CD4-positive, alpha-beta T cell (primary cell): ENCODE measurements around the gene CTNNA2. TPM values are rescaled to one million over a fixed set of nuclear protein-coding genes. Genes with fewer than 3 reads are reported as not detected.

ENCODE experiments used
- ATAC-seq: fragments of 200-7000 bp; cut with Tn5 transposase; one replicate; pipeline ENCODE4 v1.10.0; 2022; ENCODE audit warnings: mild to moderate bottlenecking; ENCODE audit not compliant: poor library complexity
- CTCF ChIA-PET: fragments of 350-600 bp; sonication (Branson Sonifier 250); formaldehyde crosslinking; loops from one replicate; lab custom pipeline; 2021; ENCODE audit warnings: antibody characterized with exemption, inconsistent platforms; lab: Charles Lee
- POLR2A ChIA-PET: fragments of 350-600 bp; sonication (Branson Sonifier 250); formaldehyde crosslinking; loops from one replicate; lab custom pipeline; 2021; ENCODE audit warnings: antibody characterized with exemption, inconsistent platforms; lab: Charles Lee
- DNase-seq, 14 experiments: peaks; one replicate each; pipeline ENCODE4 v3.0.0-alpha.2; 2013 to 2020; ENCODE audit warnings: mixed read lengths in 2 of 14
- H3K27ac ChIP-seq, 2 donors: one replicate each; pipeline versions ENCODE4 v1.5.1 to v1.7.0; 2013; ENCODE audit warnings: low read length in 2 of 2, low read depth in 1 of 2, mild to moderate bottlenecking in 1 of 2
- H3K27me3 ChIP-seq, 2 experiments: 1 replicate in 1 of 2; 2 replicates in 1 of 2; pipeline versions ENCODE4 v1.6.1 to v1.7.0; 2013; ENCODE audit warnings: low read length in 2 of 2, control low read depth in 1 of 2, mild to moderate bottlenecking in 1 of 2, moderate library complexity in 1 of 2; ENCODE audit not compliant: insufficient read depth in 2 of 2, control insufficient read depth in 1 of 2
- H3K36me3 ChIP-seq: one replicate; pipeline ENCODE4 v1.6.1; 2013; ENCODE audit warnings: low read length, control low read depth; ENCODE audit not compliant: insufficient read depth
- H3K4me1 ChIP-seq: one replicate; pipeline ENCODE4 v1.6.1; 2013; ENCODE audit warnings: low read length, control low read depth; ENCODE audit not compliant: insufficient read depth
- H3K4me3 ChIP-seq: one replicate; pipeline ENCODE4 v1.5.1; 2013; ENCODE audit warnings: mild to moderate bottlenecking, low read length, moderate library complexity
- H3K9me3 ChIP-seq, 2 experiments: 1 replicate in 1 of 2; 2 replicates in 1 of 2; pipeline versions ENCODE4 v1.6.1 to v1.7.0; 2013; ENCODE audit warnings: low read length in 2 of 2, mild to moderate bottlenecking in 2 of 2, control low read depth in 1 of 2, moderate library complexity in 1 of 2; ENCODE audit not compliant: control insufficient read depth in 1 of 2, insufficient read depth in 1 of 2
- H3K27ac Mint-ChIP-seq: one replicate; pipeline ENCODE4 v1.8.0; 2020; ENCODE audit warnings: mixed read lengths
- H3K27me3 Mint-ChIP-seq: one replicate; pipeline ENCODE4 v1.8.0; 2021; ENCODE audit warnings: mixed read lengths
- H3K36me3 Mint-ChIP-seq: one replicate; pipeline ENCODE4 v1.8.0; 2021; ENCODE audit warnings: low read depth, mixed read lengths
- H3K4me1 Mint-ChIP-seq: one replicate; pipeline ENCODE4 v1.8.0; 2021; ENCODE audit warnings: low read depth, mixed read lengths
- H3K4me3 Mint-ChIP-seq: one replicate; pipeline ENCODE4 v1.8.0; 2020; ENCODE audit warnings: mild to moderate bottlenecking, mixed read lengths
- H3K9me3 Mint-ChIP-seq: one replicate; pipeline ENCODE4 v1.8.0; 2020; ENCODE audit warnings: mixed read lengths
- intact Hi-C, 2 experiments: fragments of 100-400 bp; cut with DNase I in 1 of 2; cut with micrococcal nuclease in 1 of 2; formaldehyde crosslinking; loops; one replicate each; pipeline versions ENCODE4 v1.15.1 to v1.9.0; 2023 to 2025; cut with DNase I, micrococcal nuclease
- total RNA-seq, 174 experiments: library from RNA in 2 of 174; stranded (reverse) in 2 of 174; gene quantifications; one replicate each; pipeline ENCODE4 v1.2.3 and lab custom pipeline; 2021 to 2026
- TF ChIP-seq, protein P1 (sequence below): fragments of 200-600 bp; IDR thresholded peaks from one replicate; pipeline ENCODE4 v1.8.0; 2022; ENCODE audit warnings: antibody characterized with exemption, mild to moderate bottlenecking

Gene CTNNA2
- total RNA-seq, 2 experiments from 2014 or later = not detected

DNA sequence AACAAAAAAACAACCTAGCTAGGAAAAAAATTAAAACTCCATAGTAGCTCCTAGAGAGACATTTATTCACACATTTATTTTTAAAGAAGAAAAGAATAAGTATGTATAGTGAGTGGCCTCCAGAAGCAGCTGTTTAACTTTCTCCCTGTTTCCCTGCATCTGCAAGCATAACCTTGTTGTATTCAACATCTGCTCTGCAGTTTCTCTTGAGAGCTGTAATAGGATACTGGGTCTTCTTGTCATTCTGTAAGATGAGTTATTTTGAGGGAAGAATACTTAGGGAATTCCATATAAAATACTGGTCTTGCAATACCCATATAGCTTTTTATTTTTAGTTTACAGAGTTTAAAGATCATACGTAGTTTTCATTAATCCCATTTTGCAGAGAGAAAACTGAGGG is 545.1 kb downstream of the CTNNA2 start:
- Mint-ChIP-seq H3K27ac (no peak overlapping the region), H3K4me1 (no peaks in the 10 kb centered on the region), H3K36me3 (no peaks in the 10 kb centered on the region), H3K27me3 (no peaks in the 10 kb centered on the region), H3K9me3 (no peaks in the 10 kb centered on the region), H3K4me3 (no peak overlapping the region)
- Histone ChIP-seq H3K4me1 (no peaks in the 10 kb centered on the region), H3K36me3 (no peaks in the 10 kb centered on the region), H3K4me3 (no peak overlapping the region), H3K9me3 (peaks cover 0 to 4% of the 10 kb centered on the region in 2 experiments), H3K27ac (no peak overlapping the region), H3K27me3 (no peaks in the 10 kb centered on the region)
- DNase-seq (no peak), ATAC-seq (no peak)
- POLR2A ChIA-PET = no interaction called here
- intact Hi-C loops = no loop called here
- TF ChIP-seq, protein P1, sequence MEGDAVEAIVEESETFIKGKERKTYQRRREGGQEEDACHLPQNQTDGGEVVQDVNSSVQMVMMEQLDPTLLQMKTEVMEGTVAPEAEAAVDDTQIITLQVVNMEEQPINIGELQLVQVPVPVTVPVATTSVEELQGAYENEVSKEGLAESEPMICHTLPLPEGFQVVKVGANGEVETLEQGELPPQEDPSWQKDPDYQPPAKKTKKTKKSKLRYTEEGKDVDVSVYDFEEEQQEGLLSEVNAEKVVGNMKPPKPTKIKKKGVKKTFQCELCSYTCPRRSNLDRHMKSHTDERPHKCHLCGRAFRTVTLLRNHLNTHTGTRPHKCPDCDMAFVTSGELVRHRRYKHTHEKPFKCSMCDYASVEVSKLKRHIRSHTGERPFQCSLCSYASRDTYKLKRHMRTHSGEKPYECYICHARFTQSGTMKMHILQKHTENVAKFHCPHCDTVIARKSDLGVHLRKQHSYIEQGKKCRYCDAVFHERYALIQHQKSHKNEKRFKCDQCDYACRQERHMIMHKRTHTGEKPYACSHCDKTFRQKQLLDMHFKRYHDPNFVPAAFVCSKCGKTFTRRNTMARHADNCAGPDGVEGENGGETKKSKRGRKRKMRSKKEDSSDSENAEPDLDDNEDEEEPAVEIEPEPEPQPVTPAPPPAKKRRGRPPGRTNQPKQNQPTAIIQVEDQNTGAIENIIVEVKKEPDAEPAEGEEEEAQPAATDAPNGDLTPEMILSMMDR = no peak
- CTCF ChIA-PET = interaction anchor here (1.0 kb wide), 1 partner anchor 130 kb away, joined by 3 read pairs; no protein-coding TSS in a partner anchor

- Histone ChIP-seq H3K4me3 (no peak overlapping the region), H3K27me3 (no peaks in the 10 kb centered on the region), H3K4me1 (no peaks in the 10 kb centered on the region), H3K9me3 (peaks cover 0 to 4% of the 10 kb centered on the region in 2 experiments), H3K36me3 (no peaks in the 10 kb centered on the region), H3K27ac (no peak overlapping the region)
- Mint-ChIP-seq H3K4me1 (no peaks in the 10 kb centered on the region), H3K27ac (no peak overlapping the region), H3K27me3 (no peaks in the 10 kb centered on the region), H3K9me3 (no peaks in the 10 kb centered on the region), H3K36me3 (no peaks in the 10 kb centered on the region), H3K4me3 (no peak overlapping the region)
- CTCF ChIA-PET = no interaction called here
- no peak for ATAC-seq
- intact Hi-C loops = no loop called here
- POLR2A ChIA-PET = no interaction called here
- no peak for DNase-seq
- TF ChIP-seq, protein P1 = no peak
Observed at GRCh38 chr2:80058562-80058961, 545.7 kb downstream of the CTNNA2 start.

DNA sequence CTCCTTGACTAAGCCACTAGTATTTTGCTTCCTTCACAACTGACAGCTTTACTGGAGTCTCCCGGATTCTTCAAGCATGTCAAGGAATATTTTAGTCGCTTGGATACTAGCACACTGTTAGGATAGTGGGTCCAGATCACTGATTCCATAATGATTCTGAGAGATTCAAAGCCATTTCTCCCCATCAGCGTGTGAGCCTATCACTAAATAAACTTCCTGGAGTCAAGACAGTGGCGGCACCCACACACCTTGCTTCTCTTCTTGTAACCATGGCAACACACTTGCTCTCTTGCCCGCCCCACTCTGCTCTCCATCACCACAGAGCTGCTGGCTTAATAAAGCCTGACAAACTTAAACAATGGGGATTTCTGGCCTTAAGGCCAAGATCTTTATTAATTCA is 546.6 kb downstream of the CTNNA2 start:
- no peak overlapping the region for H3K27ac Mint-ChIP-seq
- Histone ChIP-seq H3K27ac (no peak overlapping the region), H3K36me3 (no peaks in the 10 kb centered on the region), H3K4me1 (no peaks in the 10 kb centered on the region), H3K27me3 (no peaks in the 10 kb centered on the region), H3K4me3 (no peak overlapping the region), H3K9me3 (peaks cover 0 to 4% of the 10 kb centered on the region in 2 experiments)
- ChIA-PET POLR2A (no interaction called here), CTCF (no interaction called here)
- no peaks in the 10 kb centered on the region for H3K9me3 Mint-ChIP-seq
- DNase-seq (no peak), ATAC-seq (no peak)
- TF ChIP-seq, protein P1 = no peak
- no peak overlapping the region for H3K4me3 Mint-ChIP-seq
- intact Hi-C loops = no loop called here
- H3K27me3 Mint-ChIP-seq = no peaks in the 10 kb centered on the region
- no peaks in the 10 kb centered on the region for H3K4me1 Mint-ChIP-seq
- H3K36me3 Mint-ChIP-seq = no peaks in the 10 kb centered on the region
